KMS-11 (cell line): Measurements from ENCODE around the gene SUN3.

Source experiments
- H2AFZ ChIP-seq: fragments of 200-600 bp; sonication (generic); 2 replicates; pipeline ENCODE4 v1.6.1; 2016; ENCODE audit warnings: antibody characterized with exemption, mixed run types, low read depth
- H3K27ac ChIP-seq: fragments of 200-600 bp; sonication (generic); 2 replicates; pipeline ENCODE4 v1.6.1; 2016; ENCODE audit warnings: mild to moderate bottlenecking, mixed run types
- H3K27me3 ChIP-seq: fragments of 200-600 bp; sonication (generic); 2 replicates; pipeline ENCODE4 v1.6.1; 2017; ENCODE audit warnings: mild to moderate bottlenecking, low read depth, mixed run types, moderate library complexity; ENCODE audit not compliant: insufficient read depth
- H3K36me3 ChIP-seq: fragments of 200-600 bp; sonication (generic); 2 replicates; pipeline ENCODE4 v1.6.1; 2017; ENCODE audit warnings: mild to moderate bottlenecking, mixed run types; ENCODE audit not compliant: insufficient read depth
- H3K4me1 ChIP-seq: fragments of 200-600 bp; sonication (generic); 2 replicates; pipeline ENCODE4 v1.6.1; 2016; ENCODE audit warnings: mild to moderate bottlenecking, low read depth, mixed run types; ENCODE audit not compliant: poor library complexity, severe bottlenecking
- H3K4me2 ChIP-seq: fragments of 200-600 bp; sonication (generic); 2 replicates; pipeline ENCODE4 v1.7.0; 2016; ENCODE audit warnings: mild to moderate bottlenecking, mixed run types
- H3K4me3 ChIP-seq: fragments of 200-600 bp; sonication (generic); IDR thresholded peaks from 2 replicates; pipeline ENCODE4 v1.6.1; 2017; ENCODE audit warnings: low read depth, low read length, mixed read lengths; ENCODE audit not compliant: insufficient read depth
- H3K79me2 ChIP-seq: fragments of 200-600 bp; sonication (generic); 2 replicates; pipeline ENCODE4 v1.6.1; 2016; ENCODE audit warnings: low read depth, mixed run types; ENCODE audit not compliant: insufficient read depth
- H3K9ac ChIP-seq: fragments of 200-600 bp; sonication (generic); 2 replicates; pipeline ENCODE4 v1.6.1; 2016; ENCODE audit warnings: mild to moderate bottlenecking, mixed run types
- H4K20me1 ChIP-seq: fragments of 200-600 bp; sonication (generic); 2 replicates; pipeline ENCODE4 v1.6.1; 2016; ENCODE audit warnings: mild to moderate bottlenecking, mixed run types; ENCODE audit not compliant: insufficient read depth
- CTCF ChIP-seq: fragments of 200-600 bp; sonication (generic); conservative IDR thresholded peaks from 2 replicates; pipeline ENCODE4 v1.6.1; 2017; ENCODE audit warnings: low read depth, mild to moderate bottlenecking, antibody characterized with exemption, low read length, moderate library complexity, mixed read lengths

Gene SUN3

GRCh38 chr7:48052748-48053147, 23.8 kb upstream of the SUN3 start:
- H4K20me1 ChIP-seq, result no peaks in the 10 kb centered on the region
- no peaks in the 10 kb centered on the region for H3K27me3 ChIP-seq
- H3K36me3 ChIP-seq, result no peaks in the 10 kb centered on the region
- H3K4me1 ChIP-seq, result no peaks in the 10 kb centered on the region
- no peak overlapping the region for H3K4me2 ChIP-seq
- TF ChIP-seq CTCF, result no peak
- no peak overlapping the region for H3K27ac ChIP-seq
- H3K4me3 ChIP-seq, result no peak overlapping the region
- H3K79me2 ChIP-seq, result no peaks in the 10 kb centered on the region
- no peak overlapping the region for H2AFZ ChIP-seq
- no peak overlapping the region for H3K9ac ChIP-seq

GRCh38 chr7:48049850-48050249, 20.9 kb upstream of the SUN3 start:
- Histone ChIP-seq H3K27ac (no peak overlapping the region), H3K36me3 (no peaks in the 10 kb centered on the region), H2AFZ (no peak overlapping the region), H3K79me2 (no peaks in the 10 kb centered on the region), H3K4me1 (no peaks in the 10 kb centered on the region), H3K4me2 (no peak overlapping the region), H3K4me3 (no peak overlapping the region), H3K27me3 (no peaks in the 10 kb centered on the region), H3K9ac (no peak overlapping the region), H4K20me1 (no peaks in the 10 kb centered on the region)
- no peak for TF ChIP-seq CTCF

GRCh38 chr7:48048113-48048512, 19.2 kb upstream of the SUN3 start:
- TF ChIP-seq CTCF, result no peak
- no peak overlapping the region for H3K4me2 ChIP-seq
- no peaks in the 10 kb centered on the region for H4K20me1 ChIP-seq
- no peak overlapping the region for H3K9ac ChIP-seq
- no peaks in the 10 kb centered on the region for H3K36me3 ChIP-seq
- no peaks in the 10 kb centered on the region for H3K4me1 ChIP-seq
- H2AFZ ChIP-seq, result no peak overlapping the region
- H3K79me2 ChIP-seq, result no peaks in the 10 kb centered on the region
- no peak overlapping the region for H3K4me3 ChIP-seq
- no peaks in the 10 kb centered on the region for H3K27me3 ChIP-seq
- H3K27ac ChIP-seq, result no peak overlapping the region

- H3K4me1 ChIP-seq, result no peaks in the 10 kb centered on the region
- no peak for TF ChIP-seq CTCF
- no peak overlapping the region for H3K4me2 ChIP-seq
- no peaks in the 10 kb centered on the region for H4K20me1 ChIP-seq
- no peak overlapping the region for H3K27ac ChIP-seq
- H3K27me3 ChIP-seq, result no peaks in the 10 kb centered on the region
- H3K36me3 ChIP-seq, result no peaks in the 10 kb centered on the region
- no peak overlapping the region for H3K9ac ChIP-seq
- H3K4me3 ChIP-seq, result no peak overlapping the region
- H2AFZ ChIP-seq, result no peak overlapping the region
- no peaks in the 10 kb centered on the region for H3K79me2 ChIP-seq
These were observed 17.6 kb upstream of the SUN3 start for GRCh38 chr7:48046458-48046857.
